ENCODE measurements around the gene KRTAP5-3. TPM values are rescaled to one million over a fixed set of nuclear protein-coding genes. Genes with fewer than 3 reads are reported as not detected.

KRTAP5-3 gene
- total and polyA plus RNA-seq, 2 donors (not counting 1 experiment from before 2014, with no cell fraction given) = not detected

DNA sequence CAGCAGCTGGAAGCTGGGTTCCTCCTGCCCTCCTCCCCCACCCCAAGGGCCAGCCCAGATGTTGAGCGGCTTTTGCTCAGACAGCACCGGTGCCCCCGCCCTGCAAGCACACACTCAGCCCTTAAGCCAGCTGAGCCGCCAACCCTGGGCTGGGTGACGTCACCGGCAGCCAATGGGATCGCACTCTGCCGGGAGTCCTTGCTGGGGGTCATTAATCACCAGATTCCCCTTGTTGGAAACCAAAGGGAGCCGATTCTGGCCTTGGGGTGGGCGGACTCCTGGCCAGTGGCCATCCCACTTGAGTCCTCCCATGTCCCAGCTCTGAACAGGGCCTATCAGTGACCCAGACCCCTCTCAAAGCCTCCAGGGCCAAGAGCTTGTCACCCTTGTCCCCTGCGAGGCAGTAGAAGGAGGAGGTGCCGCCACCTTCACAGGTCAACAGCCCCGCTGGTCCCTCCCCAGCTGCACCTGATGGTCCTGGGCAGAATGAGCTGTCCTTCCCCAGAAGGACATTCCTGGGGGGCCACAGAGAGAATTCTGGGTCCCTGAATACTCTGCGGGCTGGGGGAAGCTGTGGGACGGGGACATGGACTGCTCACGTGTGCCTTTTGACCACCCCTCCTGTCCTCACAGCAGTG, 43.6 kb downstream of the KRTAP5-3 start:
- Histone ChIP-seq H4K20me1 (ENCODE audit: control insufficient read depth, insufficient read depth, low read length, poor library complexity, severe bottlenecking) (no peaks in the 10 kb centered on the region), H3K27ac (ENCODE audit: low read length in 2 of 2) (no peak overlapping the region), H3K4me3 (ENCODE audit: control extremely low read depth in 1 of 5, extremely low read depth in 1 of 5, insufficient read depth in 1 of 5, low read depth in 2 of 5, low read length in 4 of 5) (no peak overlapping the region), H3K9ac (ENCODE audit: low read length) (no peak overlapping the region), H3K36me3 (replicated peaks in 1 of 2; ENCODE audit: control extremely low read depth in 1 of 2, control insufficient read depth in 1 of 2, extremely low read depth in 1 of 2, insufficient read depth in 2 of 2, low read length in 1 of 2) (no peaks in the 10 kb centered on the region), H3K4me2 (replicated peaks; ENCODE audit: low read depth, low read length, poor library complexity, severe bottlenecking) (no peak overlapping the region), H3K79me2 (ENCODE audit: control insufficient read depth, insufficient read depth, low read length) (no peaks in the 10 kb centered on the region), H3K9me3 (ENCODE audit: control extremely low read depth in 1 of 3, control insufficient read depth in 2 of 3, insufficient read depth in 1 of 3, low read length in 2 of 3) (peaks cover 0 to 9% (median 0%) of the 10 kb centered on the region in 3 donors), H3K4me1 (ENCODE audit: control insufficient read depth in 2 of 2, insufficient read depth in 2 of 2, low read length in 2 of 2) (no peaks in the 10 kb centered on the region), H2AFZ (ENCODE audit: insufficient read depth, low read depth, low read length, poor library complexity, severe bottlenecking) (no peak overlapping the region), H3K27me3 (replicated peaks in 1 of 4; ENCODE audit: control extremely low read depth in 1 of 4, control insufficient read depth in 3 of 4, insufficient read depth in 4 of 4, low read length in 3 of 4) (peaks cover 0 to 21% (median 0%) of the 10 kb centered on the region in 4 experiments)
- peak; percentile 53 for DNase-seq
- peaks cover 5% of the 10 kb centered on the region for H3K4me1 Mint-ChIP-seq
- H3K9me3 Mint-ChIP-seq (ENCODE audit: insufficient read depth) = no peaks in the 10 kb centered on the region
- ChIA-PET CTCF (interaction anchor here (1.4 to 4.5 kb wide), 2 partner anchors 10 to 18 kb away, joined by 4 to 28 read pairs; no protein-coding TSS in a partner anchor), POLR2A (interaction anchor here (0.6 kb wide), 1 partner anchor 434 kb away, joined by 9 read pairs; no protein-coding TSS in a partner anchor)
- no peak overlapping the region for H3K27ac Mint-ChIP-seq
- ATAC-seq (ENCODE audit: low read depth) = no peak
- whole genome bisulfite sequencing (ENCODE audit: insufficient coverage) = 37% methylated on average over 16 of the region's 16 CpGs
- H3K27me3 Mint-ChIP-seq = peaks cover 8% of the 10 kb centered on the region
- no peak overlapping the region for H3K4me3 Mint-ChIP-seq
- no peak for TF ChIP-seq EZH2 (IDR thresholded peaks at IDR 0.05; ENCODE audit: borderline replicate concordance, insufficient read depth, low read depth, low read length, poor library complexity, severe bottlenecking)
- TF ChIP-seq, protein P1, sequence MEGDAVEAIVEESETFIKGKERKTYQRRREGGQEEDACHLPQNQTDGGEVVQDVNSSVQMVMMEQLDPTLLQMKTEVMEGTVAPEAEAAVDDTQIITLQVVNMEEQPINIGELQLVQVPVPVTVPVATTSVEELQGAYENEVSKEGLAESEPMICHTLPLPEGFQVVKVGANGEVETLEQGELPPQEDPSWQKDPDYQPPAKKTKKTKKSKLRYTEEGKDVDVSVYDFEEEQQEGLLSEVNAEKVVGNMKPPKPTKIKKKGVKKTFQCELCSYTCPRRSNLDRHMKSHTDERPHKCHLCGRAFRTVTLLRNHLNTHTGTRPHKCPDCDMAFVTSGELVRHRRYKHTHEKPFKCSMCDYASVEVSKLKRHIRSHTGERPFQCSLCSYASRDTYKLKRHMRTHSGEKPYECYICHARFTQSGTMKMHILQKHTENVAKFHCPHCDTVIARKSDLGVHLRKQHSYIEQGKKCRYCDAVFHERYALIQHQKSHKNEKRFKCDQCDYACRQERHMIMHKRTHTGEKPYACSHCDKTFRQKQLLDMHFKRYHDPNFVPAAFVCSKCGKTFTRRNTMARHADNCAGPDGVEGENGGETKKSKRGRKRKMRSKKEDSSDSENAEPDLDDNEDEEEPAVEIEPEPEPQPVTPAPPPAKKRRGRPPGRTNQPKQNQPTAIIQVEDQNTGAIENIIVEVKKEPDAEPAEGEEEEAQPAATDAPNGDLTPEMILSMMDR (IDR thresholded peaks at IDR 0.05) = no peak
- intact Hi-C loops (cut with micrococcal nuclease) = no loop called here
